Measurements from ENCODE around the gene CLDN4.
"Not testable (repeated sequence)": the region's sequence is repeated elsewhere in the genome, so short reads cannot be mapped to it uniquely, and the experiment has no call there.

Gene CLDN4

DNA sequence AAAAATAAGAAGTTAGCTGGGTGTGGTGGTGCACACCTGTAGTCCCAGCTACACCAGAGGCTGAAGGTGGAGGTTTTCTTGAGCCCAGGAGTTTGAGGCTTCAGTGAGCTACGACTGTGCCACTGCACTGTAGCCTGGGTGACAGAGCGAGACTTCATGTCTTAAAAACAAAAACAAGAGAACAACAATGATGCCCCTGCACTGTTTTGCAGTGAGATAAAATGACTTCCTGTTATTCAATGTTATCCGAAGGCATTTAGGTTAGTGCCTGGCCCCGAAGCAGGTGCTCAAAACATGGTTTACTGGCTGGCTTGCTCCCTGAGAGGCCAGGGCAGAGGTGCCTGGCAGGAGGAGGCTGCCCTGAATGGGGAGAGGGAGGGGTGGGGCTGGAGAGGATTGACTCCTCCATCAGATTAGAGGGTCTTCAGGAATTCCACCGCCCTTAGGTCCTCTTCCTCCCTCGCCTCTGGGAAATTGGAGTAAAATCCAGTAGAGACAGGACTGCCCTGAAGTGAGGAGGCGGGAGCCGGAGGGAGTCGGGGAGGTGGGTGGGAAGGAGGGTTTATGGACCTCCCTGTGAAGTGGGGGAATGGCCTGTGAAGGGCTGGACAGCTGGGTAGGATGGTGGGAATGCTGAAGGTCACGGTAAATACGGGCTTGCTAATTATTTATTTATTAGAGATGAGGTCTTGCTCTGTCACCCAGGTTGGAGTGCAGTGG, 6.8 kb upstream of the CLDN4 start:
- DNase-seq: no peak

DNA sequence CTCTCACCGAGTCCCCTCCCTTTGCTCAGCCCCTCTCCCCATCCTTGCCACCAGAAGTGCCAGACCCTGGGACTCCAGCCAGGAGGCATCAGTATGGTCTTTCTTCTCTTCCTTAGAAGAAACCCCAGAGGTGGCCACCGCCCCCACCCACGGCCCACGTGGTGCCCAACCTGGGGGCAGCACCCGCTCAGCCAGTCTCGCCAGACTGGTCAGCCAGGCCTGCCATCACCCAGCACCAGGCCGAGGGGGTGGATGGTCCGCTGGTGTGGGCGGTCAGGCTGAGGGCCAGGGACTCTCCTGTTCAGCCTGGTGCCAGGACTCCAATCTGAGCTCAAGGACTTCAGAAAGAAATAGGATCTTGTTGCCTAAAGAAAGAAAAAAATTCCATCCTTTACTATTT, 5.8 kb upstream of the CLDN4 start:
- DNase-seq: no peak

DNA sequence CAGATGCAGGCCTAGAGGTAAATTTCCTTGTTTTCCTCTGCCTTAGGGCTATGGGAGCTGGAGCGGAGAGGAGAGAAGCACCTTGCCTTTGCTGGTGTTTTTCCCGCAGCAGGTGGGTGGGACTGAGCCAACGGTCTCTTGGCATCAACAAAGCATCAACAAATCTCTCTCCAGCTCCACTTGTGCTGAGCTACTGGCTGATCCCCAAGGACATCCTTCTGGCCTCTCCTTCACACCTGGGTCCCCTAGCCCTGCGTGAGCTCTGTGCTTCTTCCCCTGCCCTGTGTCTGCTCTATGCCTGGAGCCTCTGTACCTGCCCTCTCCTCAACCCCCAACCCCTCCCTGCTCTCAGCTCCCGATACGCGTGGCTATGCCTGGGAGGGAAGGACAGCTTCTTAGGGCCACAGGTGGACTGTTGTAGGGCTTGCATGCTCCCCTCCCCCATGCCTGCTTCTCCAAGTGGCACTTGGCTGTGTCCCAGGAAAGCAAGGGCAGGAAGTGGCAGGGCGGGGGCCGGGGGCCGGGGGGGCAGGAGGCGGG, 3.2 kb upstream of the CLDN4 start:
- peak in 1 of 2 experiments; percentile 59 for DNase-seq

DNA sequence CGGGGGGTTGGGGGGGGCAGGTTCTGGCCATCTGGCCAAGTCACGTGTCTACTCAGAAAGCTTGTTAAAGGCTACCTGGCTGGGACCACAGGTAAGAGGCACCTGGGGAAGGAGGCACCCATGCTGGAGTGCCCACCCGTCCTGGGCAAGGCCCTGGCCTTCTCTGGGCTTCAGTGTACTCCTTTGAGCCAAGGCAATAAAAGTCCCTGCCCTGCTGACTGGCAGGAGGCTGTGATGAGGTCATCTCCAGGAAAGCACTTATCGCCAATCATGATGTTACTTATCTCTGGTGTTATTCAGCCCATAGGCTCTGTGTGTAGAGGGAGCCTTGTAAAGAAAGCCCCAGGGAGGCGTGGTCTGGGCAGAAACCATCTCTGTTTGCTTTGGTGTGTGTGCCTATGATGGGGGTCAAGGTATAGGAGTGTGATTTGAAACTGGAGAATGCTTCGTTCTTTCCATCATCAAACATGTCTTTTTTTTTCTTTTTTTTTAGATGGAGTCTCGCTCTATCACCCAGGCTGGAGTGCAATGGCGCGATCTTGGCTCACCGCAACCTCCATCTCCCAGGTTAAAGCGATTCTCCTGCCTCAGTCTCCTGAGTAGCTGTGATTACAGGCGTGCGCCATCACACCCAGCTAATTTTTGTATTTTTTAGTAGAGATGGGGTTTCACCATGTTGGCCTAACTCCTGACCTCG, 2.5 kb upstream of the CLDN4 start:
- peak; percentile 26 to 50 for DNase-seq

DNA sequence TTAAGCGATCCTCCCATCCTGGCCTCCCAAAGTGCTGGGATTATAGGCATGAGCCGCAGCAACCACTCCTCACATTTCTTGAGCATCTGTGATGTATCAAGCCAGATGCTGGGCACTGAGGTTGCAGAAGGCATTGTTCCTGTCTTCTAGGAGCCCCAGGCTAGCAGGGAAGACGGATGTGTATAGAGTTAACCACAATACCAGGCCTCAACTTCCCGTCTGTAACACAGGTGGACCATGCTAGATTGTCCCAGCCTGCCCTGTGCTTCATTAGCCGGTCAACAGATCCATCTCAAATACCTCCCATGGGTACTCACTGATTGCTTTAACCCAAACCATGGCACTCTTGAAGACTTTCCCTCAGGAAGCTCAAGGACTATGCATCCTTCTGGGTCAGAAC, 1.8 kb upstream of the CLDN4 start:
- DNase-seq: no peak

DNA sequence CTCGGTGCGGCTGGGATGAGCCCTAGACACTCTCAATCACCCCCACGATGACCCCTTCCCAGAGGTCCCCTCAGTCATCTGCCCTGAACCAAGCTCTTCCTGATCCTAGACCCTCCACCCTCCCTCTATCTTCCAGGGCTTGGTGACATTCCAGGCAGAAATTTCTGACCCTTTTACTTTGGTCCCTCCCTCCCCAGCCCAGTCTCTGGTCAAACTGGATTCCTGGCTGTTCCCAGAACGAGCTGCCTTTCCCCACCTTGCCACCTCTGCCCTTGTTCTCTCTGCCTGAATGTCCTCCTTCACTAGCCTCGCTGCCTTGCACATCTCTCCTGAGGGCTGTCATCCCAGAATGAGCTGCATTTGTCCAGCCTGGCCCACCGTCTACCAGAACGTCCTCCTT, 1.3 kb upstream of the CLDN4 start:
- DNase-seq: no peak

DNA sequence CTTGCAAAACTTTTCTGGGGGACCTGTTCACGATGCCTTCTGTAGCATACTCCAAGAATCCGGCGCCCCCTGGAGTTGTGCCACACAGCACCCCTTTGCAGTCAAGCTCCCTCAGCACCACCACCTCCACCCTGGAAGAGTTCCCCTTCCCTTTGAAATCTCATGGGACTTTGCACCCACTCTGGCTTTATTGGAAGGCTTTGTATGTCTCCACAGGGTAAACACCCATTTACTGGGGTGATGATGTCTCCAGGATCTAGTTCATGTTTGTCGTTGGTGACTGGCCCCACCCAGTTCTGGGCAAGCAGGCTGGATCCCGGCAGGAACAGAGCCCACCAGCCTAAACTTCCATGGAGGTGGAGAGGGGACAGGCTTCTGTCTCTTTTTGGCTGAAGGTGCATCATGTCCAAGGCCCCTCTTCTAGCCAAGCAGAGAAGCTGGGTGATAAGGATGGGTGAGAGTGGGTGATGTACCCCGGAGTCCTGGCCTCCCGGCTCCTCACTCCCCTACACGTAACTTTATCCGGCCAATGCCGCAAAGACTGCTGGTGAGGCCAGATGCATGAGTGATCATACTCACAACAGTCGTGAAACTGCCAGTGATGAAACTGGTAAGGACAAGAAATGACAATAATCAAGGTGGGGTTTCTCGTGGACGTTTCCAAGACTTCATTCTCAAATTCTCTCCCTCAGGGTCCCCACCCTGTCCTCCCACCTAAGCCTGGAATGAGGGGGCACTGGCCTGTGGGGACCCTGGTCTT, 695 bp upstream of the CLDN4 start:
- no peak for DNase-seq

DNA sequence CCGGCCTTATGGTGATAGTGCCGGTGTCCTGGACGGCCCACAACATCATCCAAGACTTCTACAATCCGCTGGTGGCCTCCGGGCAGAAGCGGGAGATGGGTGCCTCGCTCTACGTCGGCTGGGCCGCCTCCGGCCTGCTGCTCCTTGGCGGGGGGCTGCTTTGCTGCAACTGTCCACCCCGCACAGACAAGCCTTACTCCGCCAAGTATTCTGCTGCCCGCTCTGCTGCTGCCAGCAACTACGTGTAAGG, 713 bp downstream of the CLDN4 start:
- DNase-seq: no peak

DNA sequence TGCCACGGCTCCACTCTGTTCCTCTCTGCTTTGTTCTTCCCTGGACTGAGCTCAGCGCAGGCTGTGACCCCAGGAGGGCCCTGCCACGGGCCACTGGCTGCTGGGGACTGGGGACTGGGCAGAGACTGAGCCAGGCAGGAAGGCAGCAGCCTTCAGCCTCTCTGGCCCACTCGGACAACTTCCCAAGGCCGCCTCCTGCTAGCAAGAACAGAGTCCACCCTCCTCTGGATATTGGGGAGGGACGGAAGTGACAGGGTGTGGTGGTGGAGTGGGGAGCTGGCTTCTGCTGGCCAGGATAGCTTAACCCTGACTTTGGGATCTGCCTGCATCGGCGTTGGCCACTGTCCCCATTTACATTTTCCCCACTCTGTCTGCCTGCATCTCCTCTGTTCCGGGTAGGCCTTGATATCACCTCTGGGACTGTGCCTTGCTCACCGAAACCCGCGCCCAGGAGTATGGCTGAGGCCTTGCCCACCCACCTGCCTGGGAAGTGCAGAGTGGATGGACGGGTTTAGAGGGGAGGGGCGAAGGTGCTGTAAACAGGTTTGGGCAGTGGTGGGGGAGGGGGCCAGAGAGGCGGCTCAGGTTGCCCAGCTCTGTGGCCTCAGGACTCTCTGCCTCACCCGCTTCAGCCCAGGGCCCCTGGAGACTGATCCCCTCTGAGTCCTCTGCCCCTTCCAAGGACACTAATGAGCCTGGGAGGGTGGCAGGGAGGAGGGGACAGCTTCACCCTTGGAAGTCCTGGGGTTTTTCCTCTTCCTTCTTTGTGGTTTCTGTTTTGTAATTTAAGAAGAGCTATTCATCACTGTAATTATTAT, 1.2 kb downstream of the CLDN4 start:
- DNase-seq: no peak

DNA sequence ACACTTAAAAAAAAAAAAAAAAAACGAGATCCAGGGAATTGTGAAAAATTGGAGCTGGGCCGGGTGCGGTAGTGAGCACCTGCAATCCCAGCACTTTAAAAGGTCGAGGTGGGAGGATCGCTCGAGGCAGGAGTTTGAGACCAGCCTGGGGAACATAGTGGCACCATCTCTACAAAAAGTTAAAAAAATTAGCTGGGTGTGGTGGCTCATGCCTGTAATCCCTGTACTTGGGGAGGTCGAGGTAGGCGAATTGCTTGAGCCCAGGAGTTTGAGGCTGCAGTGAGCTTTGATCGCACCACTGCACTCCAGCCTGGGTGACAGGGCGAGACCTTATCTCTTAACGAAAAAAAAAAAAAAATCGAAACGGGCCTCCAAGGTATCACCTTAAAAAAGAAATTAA, 2.0 kb downstream of the CLDN4 start:
- no peak for DNase-seq

DNA sequence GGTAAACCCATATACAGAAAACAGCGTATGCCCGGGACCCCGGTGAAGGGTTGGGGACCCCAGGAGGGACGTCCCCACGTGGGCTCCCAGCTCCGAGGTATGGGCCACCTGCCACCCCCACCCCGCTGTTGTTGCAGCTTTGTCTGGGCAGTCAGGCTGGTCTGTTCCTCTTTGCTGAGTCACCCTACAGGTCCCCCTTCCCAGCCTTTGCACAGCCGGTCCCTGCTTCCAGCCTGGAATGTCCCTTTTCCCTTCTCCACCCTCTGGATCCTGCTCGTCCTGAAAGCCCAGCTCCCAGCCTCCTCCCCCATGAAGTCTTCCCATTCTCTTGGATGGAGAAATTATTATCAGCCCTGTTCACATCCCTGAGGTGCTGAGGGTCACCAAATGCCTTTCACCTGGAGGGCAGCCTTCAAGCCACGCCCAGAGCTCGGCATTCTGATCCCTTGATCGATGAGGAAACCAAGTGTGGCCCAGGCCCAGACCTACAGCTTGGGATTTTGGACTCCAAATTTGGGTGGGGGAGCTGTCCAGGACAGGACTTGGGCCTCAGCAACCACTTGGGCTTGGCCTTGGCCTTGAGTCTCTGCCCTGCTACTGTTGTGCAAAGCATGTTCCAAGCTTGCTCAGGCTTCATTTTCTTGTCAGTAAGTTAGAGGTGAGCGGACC, 2.6 kb downstream of the CLDN4 start:
- no peak for DNase-seq

DNA sequence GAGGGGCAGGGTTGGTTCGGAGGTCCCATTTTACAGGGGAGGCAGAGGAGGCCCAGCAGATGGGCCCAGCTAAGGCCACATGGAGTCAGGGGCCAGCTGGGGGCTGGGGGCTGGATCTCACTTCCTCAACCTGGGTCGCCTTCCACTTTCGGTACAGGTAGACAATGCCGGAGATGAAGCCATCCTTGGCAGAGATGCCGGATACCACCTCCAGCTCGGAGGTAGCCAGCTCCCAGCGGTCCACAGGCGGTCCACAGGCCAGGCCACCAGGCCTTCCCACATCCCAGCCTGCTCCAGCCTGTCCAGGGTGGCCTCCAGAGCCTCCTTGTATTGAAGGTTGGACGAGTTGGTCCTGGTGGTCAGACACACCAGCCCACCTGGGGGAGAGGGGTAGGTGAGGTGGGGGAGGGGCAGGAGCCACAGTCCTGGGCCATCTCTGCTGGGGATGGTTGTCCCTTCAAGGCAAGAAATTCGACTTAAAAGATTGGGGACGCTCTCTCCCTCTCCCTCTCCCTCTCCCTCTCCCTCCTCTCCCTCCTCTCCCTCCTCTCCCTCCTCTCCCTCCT, 3.9 kb downstream of the CLDN4 start:
- DNase-seq: no peak

DNA sequence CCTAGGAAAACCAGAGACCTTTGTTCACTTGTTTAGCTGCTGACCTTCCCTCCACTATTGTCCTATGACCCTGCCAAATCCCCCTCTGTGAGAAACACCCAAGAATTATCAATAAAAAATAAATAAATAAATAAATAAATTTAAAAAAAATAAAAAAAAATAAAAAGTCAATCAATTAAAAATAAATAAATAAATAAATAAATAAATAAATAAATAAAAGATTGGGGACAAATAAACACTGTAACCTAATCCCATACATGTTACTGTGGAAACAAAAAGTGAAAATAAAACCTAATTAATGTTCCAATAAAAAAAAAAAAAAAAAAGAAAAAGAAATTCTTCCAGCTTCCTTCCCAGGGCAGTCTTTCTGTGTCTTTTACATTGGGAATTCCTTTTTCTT, 6.4 kb downstream of the CLDN4 start:
- not testable (repeated sequence) for DNase-seq

DNA sequence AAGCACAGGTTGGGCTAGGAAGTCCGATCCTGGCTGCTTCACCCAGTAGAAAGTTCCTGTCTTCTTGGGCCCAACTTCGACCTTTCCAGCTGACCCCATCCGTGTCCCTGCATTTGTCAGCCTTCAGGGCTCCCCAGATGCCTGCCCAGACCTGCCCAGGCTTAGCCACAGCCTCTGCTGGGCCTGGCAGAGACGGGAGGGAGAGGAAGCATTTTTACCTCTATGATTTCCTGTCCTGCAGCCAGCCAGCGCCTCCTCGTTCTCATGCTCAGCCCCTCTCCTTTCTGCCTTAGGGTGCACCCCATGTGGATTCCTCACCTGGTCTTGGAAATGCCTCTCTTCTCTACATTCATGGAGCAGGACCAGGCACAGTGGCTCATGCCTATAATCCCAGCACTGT, 7.8 kb downstream of the CLDN4 start:
- DNase-seq: no peak

DNA sequence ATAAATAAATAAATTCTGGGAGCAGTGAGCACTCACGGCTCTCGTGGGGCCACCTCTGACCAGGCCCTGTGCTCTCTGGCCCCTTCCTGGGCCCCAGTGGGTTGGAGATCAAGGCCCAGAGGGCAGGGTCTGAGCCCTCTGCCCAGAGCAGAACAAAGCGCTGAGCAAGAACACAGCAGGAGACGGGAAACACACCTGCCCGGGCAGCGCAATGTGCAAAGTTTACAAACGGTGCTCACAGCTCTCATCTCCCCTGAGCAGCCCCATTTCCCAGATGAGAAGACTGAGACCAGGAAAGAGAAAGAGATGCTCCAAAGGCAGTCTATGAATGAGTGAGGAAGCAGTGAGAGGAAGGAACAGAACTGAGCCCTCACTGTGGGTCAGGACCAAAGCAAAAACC, 8.5 kb downstream of the CLDN4 start:
- DNase-seq: no peak

DNA sequence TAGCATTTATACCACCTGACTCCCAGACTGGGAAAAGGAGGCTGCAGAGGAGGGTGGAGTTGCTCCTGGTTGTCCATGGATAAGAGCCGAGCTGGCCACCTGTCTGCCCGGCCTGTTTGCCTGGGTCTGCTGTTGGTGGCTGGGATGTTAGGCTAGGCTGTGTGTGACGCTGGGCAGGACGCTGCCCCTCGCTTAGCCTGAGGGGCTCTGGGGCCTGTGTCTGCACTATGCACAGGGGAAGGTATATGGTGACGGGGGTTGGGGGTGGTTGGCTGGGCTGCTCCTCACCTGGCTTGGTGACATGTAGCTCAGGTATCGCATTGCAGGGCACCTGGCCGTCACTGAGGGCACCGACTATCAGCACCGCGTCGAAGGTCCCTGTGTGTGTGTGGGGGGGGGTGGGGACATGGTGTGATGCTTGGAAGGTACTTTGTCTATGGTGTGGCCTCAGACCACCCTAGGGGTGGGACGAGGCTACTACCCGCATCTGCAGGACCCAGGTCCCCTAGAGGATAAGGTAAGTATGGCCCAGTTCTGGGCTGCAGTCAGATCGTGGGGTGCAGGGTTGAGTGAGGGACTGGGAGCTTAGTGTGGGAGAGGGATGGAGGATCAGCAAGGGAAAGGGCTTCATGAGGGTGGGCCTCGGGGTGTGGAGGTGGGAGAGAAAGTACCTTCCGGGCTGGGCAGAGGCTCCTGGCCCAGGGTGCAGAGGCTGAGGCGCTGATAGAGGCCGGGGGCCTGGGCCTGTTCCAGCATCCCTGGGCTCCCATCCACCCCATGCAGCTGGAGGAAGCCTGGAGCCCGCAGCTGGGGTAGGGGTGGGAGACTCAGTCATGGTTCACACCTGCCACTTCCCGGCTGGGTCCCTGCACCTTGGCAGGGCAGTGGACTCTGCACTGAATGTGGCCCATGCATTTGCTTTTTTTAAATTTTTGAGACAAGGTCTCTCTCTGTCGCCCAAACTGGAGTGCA, 9.2 kb downstream of the CLDN4 start:
- no peak for DNase-seq

DNA sequence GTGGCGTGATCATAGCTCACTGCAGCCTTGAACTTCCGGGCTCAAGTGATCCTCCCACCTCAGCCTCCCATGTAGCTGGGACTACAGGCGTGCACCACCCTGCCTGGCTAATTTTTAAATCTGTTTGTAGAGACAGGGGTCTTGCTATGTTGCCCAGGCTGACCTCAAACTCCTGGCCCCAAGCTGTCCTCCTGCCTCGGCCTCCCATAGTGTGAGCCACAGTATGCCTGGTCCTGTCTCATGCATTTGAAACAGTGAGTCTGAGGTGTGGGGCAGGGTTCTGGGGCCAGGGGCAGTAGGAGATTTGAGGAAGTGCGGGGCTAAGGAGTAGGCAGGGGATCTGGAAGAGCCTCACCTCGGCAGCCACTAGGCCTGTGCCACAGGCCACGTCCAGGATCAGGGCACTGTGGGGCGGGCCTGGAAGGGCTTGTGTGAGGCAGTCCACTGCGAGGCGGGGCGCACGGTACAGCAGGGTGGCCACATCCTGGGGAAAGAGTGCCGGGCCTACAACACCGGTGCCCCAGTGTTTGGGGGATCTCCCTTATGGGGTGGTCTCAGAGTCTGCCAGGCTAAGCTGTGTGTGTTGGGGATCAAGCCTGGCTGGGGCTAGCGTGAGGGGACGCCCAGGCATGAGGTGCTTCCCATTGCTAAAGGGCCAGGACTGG, 10.1 kb downstream of the CLDN4 start:
- no peak for DNase-seq

DNA sequence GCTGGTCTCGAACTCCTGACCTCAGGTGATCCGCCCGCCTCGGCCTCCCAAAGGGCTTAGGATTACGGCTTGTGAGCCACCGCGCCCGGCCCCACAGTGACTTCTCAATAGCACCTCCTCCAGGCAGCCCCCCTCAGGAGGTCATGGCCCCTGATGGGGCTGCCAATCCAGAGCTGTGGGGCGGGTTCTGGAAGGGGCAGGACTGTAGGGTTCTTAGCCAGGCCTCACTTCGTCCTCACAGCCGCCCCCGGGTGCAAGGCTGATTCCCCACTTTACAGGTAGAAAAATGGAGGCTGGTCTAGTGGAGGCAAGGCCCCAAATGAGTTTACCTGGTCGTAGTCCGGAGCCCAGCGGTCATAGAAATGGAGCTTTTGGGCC, 10.9 kb downstream of the CLDN4 start:
- DNase-seq: no peak

DNA sequence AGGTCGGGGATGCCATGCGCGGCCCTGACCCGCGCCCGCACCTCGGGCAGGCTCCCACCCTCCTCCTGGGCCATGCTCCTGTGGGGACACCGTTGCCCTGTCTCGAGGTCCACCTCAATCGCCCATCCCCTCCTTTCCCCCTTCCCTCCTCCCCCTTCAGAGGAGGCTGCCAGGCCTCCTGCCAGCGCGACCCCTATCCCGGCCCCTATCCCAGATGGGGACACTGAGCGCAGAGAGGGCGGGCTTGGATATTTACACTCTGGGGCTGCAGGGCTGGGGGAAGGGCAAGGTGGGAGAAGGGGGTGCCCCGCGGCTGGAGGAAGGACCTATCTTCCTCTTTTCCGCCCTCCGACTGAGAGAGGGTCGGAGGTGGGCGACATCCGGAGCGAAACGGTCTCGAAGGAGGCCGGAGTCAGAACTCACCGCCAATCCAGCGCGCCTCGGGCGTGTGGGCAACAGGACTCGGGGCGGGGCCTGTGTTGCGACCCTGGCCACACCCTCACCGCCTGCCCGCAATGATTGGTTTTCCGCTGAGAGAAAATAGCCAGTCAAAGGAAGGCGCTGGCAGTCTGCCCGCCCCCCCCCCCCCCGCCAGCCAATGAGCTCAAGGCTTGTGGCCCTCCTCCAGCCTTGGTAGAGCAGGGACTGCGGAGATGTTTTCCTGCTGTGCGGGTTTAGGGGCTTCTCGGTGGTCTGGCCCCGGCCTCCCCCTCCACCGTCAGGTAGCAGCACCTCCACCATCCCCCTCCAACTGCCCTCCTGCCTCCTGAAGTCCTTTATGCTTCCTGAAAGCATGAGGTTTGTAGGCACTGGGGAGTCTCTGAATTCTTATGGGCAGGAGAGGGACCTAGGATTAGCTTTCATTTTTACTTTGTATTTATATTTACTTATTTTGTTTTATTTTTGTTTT, 11.5 kb downstream of the CLDN4 start, which contains the start of gene METTL27:
Gene METTL27, minus strand, starts transcription at position 450 of the 910 bp plus-strand sequence. Its CDS starts 376 bp downstream, at position 74.
- DNase-seq: peak; percentile 92 to 94
